AG08396 (cell line): ENCODE data around the gene CDH11.

Experiments
- DNase-seq: peaks from one replicate; pipeline ENCODE4 v3.0.0; 2012; ENCODE audit warnings: low spot score, mixed read lengths

Gene CDH11

GRCh38 chr16:65024767-65025178, 97.1 kb downstream of the CDH11 start:
- DNase-seq, result peak; percentile 39

DNA sequence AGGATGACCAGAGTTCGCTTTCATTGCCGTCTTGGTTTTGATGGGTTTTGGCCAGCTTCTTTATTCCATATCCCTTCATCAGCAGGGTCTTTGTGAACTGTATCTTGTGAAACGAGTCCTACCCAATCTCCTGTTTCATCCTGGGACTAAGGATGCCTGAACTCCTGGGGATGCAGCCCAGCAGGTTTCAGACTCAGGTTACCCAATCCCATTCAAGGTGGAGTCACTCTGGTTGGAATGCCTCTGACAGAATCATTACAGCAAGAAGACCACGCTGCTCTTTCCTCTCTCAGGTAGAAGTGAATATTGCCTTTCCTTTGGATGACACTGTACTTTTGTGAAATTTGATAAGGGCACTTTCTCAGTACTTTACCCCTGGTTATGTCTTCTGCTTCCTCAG, 98.1 kb downstream of the CDH11 start:
- DNase-seq, result no peak

DNA sequence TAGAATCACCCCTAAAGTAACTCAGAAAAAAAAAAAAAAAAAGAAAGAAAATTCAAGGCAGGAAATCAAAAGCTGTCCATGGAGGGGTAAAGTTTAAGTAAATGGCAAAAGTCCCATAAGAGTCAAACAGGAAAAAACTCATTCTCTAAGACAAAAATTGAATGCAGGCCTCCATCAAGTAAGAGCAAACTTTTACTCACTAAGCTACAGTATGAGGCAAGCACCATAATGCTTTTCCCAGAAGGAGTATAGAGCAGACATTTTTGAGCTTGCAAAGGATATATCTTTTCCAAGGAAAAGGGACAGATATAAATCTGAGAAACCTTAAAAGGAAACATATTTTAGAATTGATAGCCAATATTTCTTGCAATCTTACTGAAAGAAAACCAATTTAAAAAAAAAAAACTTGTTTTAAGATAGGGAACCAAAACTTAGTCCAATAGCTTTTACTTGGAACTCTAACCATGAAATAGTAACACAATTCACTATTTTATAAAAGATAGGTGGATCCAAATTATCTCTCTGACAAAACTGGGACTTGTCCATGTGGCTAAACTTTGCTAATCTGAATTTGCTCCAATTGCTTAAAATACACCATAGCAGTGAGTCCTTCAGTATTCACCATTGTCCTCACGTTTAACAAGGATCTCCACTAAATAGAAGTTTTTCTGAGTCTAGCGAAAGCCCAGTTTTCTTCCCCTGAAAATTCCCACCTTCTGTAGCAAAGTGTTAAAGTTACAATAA, 99.8 kb downstream of the CDH11 start:
- DNase-seq, result no peak

- DNase-seq, result no peak
Observed at GRCh38 chr16:65016754-65017153, 105.1 kb downstream of the CDH11 start.

DNA sequence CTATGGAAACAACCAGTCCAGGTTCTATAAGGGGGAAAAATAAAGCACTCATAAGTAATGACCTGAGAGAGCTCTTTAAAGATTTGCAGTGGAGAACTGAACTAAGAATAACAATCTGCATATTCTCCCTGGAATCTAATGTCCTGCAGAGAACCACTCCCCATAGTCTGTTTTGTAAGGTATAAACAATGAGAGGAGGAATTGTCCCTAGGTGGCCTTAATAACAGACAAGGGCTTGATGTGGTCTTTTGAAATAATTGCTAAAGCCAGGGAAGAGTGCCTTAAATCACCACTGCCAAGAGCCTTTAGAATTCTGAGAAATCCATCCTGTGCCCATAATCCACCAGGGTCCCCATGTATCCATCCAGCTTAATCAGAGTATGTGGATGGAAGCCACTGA, 106.3 kb downstream of the CDH11 start:
- DNase-seq, result no peak

- DNase-seq, result peak; percentile 18
Observed at GRCh38 chr16:65012357-65012756, 109.5 kb downstream of the CDH11 start.

- no peak for DNase-seq
Observed at GRCh38 chr16:65010125-65010524, 111.7 kb downstream of the CDH11 start.

- no peak for DNase-seq
Observed at GRCh38 chr16:65005696-65006095, 116.2 kb downstream of the CDH11 start.

GRCh38 chr16:65004570-65004969, 117.3 kb downstream of the CDH11 start:
- no peak for DNase-seq

DNA sequence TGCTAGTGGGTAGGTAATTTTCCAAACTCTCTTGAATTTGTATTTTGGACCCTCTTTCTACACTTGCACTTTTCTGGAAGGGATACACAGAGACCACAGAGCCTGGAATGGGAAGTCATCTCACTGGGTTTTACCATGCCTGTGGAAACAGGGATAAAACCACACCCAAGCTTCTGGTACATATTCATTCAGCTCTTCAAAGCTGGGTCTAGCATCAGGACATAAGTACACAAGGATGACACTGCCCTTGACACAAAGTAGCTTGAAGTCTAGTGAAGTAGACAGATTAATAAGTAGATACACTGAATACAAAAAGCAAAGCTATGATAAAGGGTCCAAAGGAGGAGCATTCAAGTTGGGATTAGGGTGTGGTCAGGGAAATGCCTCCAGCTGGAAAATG, 118.2 kb downstream of the CDH11 start:
- no peak for DNase-seq

DNA sequence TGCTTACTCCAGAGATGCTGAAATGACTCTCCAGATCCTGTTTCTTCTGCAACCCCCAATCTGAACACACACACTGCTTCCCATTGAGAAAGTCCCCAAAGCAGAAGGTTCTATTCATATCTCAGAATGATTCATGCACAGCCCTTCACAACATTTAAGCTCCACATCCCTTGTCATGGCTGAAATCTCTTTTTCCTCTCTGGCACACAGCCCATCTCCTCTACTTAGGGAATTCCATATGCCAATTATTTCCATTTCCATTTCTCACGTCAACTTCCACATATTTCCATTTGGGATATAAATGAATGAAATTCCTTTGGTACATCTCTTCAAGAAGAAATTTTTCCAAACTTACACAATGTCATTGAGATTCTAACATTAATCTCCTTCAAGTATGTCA, 119.6 kb downstream of the CDH11 start:
- peak; percentile 26 for DNase-seq

- no peak for DNase-seq
Observed at GRCh38 chr16:65000654-65001053, 121.2 kb downstream of the CDH11 start.

DNA sequence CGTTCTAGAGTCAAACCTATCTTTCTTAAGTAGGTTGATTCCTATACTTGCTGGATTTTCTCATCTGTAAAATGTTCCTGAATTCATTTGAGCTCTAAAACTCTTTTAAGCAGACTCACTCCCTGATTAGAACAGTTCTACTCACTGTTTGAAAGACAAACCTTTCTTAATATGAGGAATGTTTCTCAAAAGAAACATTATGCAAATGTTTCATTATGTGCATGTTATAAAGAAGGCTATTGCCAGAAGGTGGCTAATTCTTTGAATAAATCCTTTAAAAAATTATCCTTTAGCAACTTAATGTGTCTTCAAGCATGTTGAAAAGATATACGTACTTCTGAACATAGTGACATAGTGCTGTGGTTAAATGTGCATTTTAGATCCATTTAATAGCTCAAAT, 124.1 kb downstream of the CDH11 start:
- no peak for DNase-seq

DNA sequence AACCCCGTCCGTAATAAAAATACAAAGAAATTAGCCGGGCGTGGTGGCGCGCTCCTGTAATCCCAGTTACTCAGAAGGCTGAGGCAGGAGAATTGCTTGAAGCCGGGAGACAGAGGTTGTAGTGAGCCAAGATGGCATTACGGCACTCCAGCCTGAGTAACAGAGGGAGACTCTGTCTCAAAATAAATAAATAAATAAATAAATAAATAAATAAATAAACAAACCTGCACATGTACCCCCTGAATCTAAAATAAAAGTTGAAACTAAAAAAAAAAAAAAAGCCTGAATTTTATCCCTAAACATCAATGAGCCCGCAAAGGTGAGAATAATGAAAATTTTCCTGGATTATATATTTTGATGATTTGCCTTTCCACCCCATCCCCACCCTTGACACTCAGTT, 124.7 kb downstream of the CDH11 start:
- no peak for DNase-seq

GRCh38 chr16:64996641-64997040, 125.2 kb downstream of the CDH11 start:
- DNase-seq, result no peak

- no peak for DNase-seq
Observed at GRCh38 chr16:64993464-64993863, 128.4 kb downstream of the CDH11 start.

DNA sequence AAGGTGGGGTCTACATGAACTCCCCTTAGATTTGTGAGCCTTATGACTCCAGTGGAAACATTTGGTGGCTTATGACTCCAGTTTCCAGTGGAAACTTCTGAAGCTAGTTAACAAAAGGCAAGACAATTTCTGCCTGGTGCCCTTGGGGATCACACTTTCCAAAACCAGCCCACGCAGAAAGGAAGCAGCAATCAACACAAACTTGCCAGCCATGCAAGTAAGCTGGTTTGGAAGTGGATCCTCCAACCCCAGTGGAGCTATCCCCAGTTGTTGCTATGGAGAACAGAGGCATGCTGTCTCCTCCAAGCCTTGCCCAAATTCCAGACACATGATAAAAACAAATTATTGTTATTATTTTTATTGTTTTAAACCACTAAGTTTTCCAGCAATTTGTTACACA, 130.9 kb downstream of the CDH11 start:
- no peak for DNase-seq

- DNase-seq, result no peak
Observed at GRCh38 chr16:64990101-64990500, 131.8 kb downstream of the CDH11 start.

- no peak for DNase-seq
Observed at GRCh38 chr16:64989050-64989449, 132.8 kb downstream of the CDH11 start.

GRCh38 chr16:64983963-64984362, 137.9 kb downstream of the CDH11 start:
- peak; percentile 55 for DNase-seq

DNA sequence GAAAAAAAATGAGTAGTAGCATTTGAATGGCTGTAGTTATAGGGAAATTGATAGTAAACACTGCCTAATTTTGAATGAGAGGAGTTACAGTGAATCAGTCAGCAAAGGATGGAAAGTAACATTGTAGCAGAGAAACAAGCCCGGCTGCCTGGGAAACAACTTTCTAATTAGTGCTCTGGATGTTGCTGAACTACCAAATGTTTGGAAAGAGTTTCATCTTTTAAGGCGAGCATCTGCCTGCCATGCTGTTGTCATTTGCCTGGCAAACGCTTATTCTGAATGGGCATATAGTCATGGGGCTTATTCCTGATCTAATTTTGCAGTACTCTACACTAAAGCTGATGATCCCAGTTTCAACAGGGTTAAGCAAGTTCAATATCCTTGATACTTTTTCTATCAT, 138.6 kb downstream of the CDH11 start:
- DNase-seq, result no peak

- DNase-seq, result no peak
Observed at GRCh38 chr16:64982581-64982980, 139.3 kb downstream of the CDH11 start.

- DNase-seq, result no peak
Observed at GRCh38 chr16:64981568-64982281, 140.1 kb downstream of the CDH11 start.
